ENCODE data around the gene HDAC8. TPM values are rescaled to one million over a fixed set of nuclear protein-coding genes. Genes with fewer than 3 reads are reported as not detected.
"Not testable (repeated sequence)": the region's sequence is repeated elsewhere in the genome, so short reads cannot be mapped to it uniquely, and the experiment has no call there.

HDAC8 gene
- total and polyA plus RNA-seq, 12 donors: 32.1 to 232 (median 57.1) TPM

DNA sequence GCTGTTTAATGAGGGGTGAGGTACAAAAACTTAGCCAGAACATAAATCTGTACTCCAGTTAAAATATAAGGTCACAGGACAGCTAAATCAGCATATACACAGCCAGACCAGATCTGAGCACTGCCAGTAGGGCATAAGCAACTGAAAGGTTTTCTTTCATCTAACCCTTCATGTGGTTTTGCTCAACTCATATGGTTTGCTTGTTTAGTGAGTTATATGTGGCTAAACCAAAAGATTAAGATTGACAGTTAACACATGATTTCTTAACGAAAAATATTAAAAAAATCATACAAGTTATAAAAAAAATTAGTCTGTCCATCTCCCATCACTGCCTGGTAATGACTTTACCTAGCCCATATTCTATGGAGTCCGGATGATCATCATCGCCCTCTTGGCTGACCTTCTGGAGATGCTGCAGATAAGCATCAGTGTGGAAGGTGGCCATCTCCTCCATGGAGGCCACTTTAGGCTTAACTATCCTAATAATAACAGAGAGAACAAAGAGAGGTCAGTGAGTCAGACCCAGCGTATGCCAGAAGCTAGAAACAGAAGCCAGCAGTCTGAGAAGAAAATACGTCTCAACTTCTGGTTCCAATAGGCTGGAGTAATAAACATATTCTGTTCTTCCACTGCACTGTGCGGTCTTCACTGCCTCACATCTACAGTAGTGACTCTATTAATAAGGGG is 4.1 kb downstream of the HDAC8 start:
- Histone ChIP-seq H3K36me3 (replicated peaks in 1 of 2) (peaks cover 0 to 35% of the 10 kb centered on the region in 2 donors), H3K9me3 (replicated peaks in 1 of 3) (no peaks in the 10 kb centered on the region), H3K27ac (peak overlapping the region in 3 of 5 donors; percentile 39 to 57 (median 42)), H3K4me3 (no peak overlapping the region), H3K27me3 (peaks cover 7% of the 10 kb centered on the region), H3K4me1 (replicated peaks in 1 of 2) (no peaks in the 10 kb centered on the region)
- intact Hi-C loops (cut with DNase I): no loop called here
- WGBS, 4 donors: 43 to 50% (median 48%) methylated on average over 6 of the region's 6 CpGs
- TF ChIP-seq POLR2A (IDR thresholded peaks at IDR 0.05): peak in 1 of 2 donors; percentile 32
- TF ChIP-seq, protein P1, sequence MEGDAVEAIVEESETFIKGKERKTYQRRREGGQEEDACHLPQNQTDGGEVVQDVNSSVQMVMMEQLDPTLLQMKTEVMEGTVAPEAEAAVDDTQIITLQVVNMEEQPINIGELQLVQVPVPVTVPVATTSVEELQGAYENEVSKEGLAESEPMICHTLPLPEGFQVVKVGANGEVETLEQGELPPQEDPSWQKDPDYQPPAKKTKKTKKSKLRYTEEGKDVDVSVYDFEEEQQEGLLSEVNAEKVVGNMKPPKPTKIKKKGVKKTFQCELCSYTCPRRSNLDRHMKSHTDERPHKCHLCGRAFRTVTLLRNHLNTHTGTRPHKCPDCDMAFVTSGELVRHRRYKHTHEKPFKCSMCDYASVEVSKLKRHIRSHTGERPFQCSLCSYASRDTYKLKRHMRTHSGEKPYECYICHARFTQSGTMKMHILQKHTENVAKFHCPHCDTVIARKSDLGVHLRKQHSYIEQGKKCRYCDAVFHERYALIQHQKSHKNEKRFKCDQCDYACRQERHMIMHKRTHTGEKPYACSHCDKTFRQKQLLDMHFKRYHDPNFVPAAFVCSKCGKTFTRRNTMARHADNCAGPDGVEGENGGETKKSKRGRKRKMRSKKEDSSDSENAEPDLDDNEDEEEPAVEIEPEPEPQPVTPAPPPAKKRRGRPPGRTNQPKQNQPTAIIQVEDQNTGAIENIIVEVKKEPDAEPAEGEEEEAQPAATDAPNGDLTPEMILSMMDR (IDR thresholded peaks at IDR 0.05): no peak
- peak; percentile 53 to 78 (median 62) for DNase-seq

GRCh38 chrX:72566448-72566847 is 6.2 kb downstream of the HDAC8 start:
- peaks cover 0 to 35% of the 10 kb centered on the region in 2 donors for H3K36me3 ChIP-seq (replicated peaks in 1 of 2)

DNA sequence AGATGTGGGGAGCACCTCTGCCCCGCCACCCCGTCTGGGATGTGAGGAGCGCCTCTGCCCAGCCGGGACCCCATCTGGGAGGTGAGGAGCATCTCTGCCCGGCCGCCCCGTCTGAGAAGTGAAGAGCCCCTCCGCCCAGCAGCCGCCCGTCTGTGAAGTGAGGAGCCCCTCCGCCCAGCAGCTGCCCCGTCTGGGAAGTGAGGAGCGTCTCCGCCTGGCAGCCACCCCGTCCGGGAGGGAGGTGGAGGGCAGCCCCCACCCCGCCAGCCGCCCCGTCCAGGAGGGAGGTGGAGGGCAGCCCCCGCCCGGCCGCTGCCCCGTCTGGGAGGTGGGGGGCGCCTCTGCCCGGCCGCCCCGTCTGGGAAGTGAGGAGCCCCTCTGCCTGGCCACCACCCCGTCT is 13.0 kb downstream of the HDAC8 start:
- DNase-seq; H3K4me3 ChIP-seq; H3K27ac ChIP-seq; intact Hi-C loops (cut with DNase I); H3K4me1 ChIP-seq (replicated peaks in 1 of 2); H3K9me3 ChIP-seq (replicated peaks in 1 of 3); H3K36me3 ChIP-seq (replicated peaks in 1 of 2); H3K27me3 ChIP-seq: not testable (repeated sequence)
- WGBS, 4 donors: 95 to 100% (median 99%) methylated on average over 1 to 27 of the region's 28 CpGs

More at GRCh38 chrX:72566448-72566847, 6.2 kb downstream of the HDAC8 start:
- Histone ChIP-seq H3K27ac (no peak overlapping the region), H3K4me1 (replicated peaks in 1 of 2) (no peaks in the 10 kb centered on the region), H3K27me3 (peaks cover 5% of the 10 kb centered on the region), H3K4me3 (no peak overlapping the region), H3K9me3 (replicated peaks in 1 of 3) (no peaks in the 10 kb centered on the region)
- TF ChIP-seq, protein P1 (IDR thresholded peaks at IDR 0.05): no peak
- TF ChIP-seq POLR2A (IDR thresholded peaks at IDR 0.05): no peak
- intact Hi-C loops (cut with DNase I): no loop called here
- no peak for DNase-seq
- WGBS, 4 donors: 72 to 93% (median 77%) methylated on average over 2 of the region's 2 CpGs

DNA sequence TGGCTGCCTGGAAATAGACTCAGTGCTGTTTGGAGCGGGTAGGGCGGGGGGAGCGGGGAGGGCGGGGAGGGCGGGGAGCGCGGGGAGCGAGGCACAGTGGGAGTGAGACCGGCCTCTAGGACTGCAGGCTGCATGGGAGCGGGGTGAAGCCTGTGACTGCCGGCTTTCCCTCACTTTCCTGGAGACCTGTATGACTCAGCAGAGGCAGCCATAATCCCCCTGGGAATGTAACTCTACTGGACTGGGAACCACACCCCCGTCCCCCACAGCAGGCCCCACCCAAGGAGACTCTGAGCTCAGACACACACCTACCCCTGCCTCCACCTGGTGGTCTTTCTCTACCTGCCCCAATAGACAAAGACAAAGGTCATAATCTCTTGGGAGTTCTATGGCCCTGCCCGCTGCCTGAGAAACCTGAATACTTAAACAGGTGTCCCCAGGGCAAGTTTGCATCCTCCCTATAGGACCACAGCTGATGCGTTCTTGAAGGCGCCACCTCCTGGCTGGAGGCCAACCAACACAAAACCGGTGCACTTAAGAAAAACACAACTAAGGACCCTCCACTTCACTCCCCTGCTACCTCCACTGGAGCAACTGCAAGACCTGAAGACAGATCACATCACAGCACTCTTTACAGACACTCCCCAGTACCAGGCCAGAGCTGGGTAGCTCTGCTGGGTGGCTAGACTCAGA is 18.0 kb downstream of the HDAC8 start:
- TF ChIP-seq, protein P1 (IDR thresholded peaks at IDR 0.05): no peak
- no peak for TF ChIP-seq POLR2A (IDR thresholded peaks at IDR 0.05)
- Histone ChIP-seq H3K4me1 (replicated peaks in 1 of 2) (no peaks in the 10 kb centered on the region), H3K27me3 (peaks cover 8% of the 10 kb centered on the region), H3K36me3 (replicated peaks in 1 of 2) (no peaks in the 10 kb centered on the region), H3K27ac (no peak overlapping the region), H3K4me3 (no peak overlapping the region), H3K9me3 (replicated peaks in 1 of 3) (no peaks in the 10 kb centered on the region)
- intact Hi-C loops (cut with DNase I): no loop called here
- 71 to 92% (median 85%) methylated on average over 11 to 16 of the region's 16 CpGs; no CpG with 5 or more reads in 1 of the 4 donors for WGBS, 4 donors
- DNase-seq: no peak

- H3K27me3 ChIP-seq: peaks cover 11% of the 10 kb centered on the region
- H3K4me3 ChIP-seq; H3K9me3 ChIP-seq (replicated peaks in 1 of 3); intact Hi-C loops (cut with DNase I); H3K36me3 ChIP-seq (replicated peaks in 1 of 2); H3K27ac ChIP-seq; DNase-seq; H3K4me1 ChIP-seq (replicated peaks in 1 of 2): not testable (repeated sequence)
- WGBS, 4 donors: 75 to 92% (median 79%) methylated on average over 4 to 6 of the region's 6 CpGs
These were observed 20.2 kb downstream of the HDAC8 start for GRCh38 chrX:72552443-72552842.

Data from adrenal gland (tissue), 12 donors.